NCI-H82 treated with DMSO at 0.1 percent for 48 hours (cell line): ENCODE data around the gene TMBIM6.
"Not testable (repeated sequence)": the region's sequence is repeated elsewhere in the genome, so short reads cannot be mapped to it uniquely, and the experiment has no call there.

ENCODE experiments used
- DNase-seq: peaks from one replicate; lab custom pipeline; 2025; ENCODE audit not compliant: unreplicated experiment; lab: John Stamatoyannopoulos, UW

TMBIM6 gene, protein sequence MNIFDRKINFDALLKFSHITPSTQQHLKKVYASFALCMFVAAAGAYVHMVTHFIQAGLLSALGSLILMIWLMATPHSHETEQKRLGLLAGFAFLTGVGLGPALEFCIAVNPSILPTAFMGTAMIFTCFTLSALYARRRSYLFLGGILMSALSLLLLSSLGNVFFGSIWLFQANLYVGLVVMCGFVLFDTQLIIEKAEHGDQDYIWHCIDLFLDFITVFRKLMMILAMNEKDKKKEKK

DNA sequence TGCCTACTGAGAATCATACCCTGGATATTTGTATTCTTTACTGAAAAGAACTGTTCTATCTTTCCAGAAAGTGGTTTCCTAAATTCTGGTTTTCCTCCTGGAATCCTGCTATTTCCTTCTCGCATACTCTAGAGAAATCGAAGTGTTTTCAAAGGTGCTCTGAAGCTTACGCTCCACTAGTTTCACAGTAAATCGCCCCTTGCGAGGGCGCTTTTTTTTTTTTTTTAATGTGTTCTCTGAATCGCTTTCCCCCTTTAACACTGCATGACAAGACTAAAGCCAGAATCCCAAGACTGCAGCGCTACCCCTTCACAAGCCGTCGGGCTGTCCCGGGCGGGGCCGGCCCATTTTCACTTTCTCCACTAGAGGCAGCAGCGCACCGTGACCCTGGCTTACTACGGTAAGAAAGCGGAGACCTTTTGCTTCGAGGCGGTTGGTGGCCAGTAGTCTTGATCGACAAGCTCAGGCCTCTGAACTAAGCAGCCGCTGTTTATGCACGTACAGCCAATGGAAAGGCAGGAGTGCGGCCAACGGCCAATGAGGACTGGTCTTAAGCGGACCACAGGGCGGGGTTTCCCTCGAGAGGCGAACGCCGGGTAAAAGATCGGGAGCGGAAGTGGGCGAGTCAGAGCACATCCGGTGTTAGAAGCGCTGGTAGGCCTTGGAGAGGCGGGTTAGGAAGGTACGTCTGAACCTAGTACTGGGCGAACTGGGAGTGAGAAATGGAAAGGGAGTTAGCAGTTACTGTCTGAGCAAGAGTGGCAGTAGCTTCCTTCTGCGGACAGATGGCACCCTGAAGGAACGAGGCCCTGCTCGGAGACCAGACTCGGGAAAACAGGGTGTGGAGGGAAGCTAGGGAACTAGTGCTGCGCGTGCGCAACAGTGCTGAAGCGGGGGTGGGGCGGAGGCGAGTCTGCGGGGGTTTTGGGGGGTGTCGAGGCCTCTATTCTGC, at the start of gene TMBIM6:
Gene TMBIM6 (plus strand): TSS at position 628 of the 952 bp plus-strand sequence. CDS start 10,937 bp downstream, outside the sequence.
- DNase-seq, result peak; percentile 100

DNA sequence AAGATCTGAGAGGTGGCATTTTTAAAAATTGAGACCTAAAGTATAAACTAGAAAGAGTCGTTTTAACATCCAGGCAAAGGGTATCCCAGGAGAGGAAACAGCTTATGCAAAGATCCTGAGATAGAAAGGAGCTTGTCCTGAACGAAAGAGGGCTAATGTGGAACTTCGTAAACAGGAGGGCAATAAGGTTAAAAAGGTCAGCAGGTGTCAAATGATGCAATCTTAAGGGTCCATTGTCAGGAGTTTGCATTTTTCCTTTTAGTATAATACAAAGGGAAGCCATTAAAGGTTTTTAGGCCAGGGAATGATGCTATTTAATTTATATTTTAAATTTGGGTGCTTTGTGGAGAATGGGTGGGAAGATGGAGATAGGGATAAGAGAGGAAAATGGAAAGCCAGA, 48.5 kb upstream of the TMBIM6 start:
- DNase-seq, result no peak

DNA sequence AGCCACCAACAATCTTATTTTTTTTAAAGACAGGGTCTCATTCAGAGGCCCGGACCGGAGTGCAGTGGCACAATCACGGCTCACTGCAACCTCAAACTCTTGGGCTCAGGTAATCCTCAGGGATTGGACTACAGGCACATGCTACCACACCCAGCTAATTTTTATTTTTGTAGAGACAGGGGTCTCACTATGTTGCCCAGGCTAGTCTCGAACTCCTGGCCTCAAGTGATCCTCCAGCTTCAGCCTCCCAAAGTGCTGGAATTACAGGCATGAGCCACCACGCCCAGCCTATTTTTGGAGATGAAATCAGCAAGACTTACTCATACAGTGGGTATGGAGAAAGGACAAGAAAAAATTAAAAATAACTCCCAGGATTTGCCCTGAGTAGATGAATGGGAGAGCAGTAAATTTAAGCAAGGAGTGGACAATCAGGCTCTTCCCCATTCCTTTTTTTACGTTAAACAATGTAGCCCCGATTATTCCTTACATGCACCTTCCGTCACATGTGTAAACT, 47.4 kb upstream of the TMBIM6 start:
- DNase-seq, result no peak

DNA sequence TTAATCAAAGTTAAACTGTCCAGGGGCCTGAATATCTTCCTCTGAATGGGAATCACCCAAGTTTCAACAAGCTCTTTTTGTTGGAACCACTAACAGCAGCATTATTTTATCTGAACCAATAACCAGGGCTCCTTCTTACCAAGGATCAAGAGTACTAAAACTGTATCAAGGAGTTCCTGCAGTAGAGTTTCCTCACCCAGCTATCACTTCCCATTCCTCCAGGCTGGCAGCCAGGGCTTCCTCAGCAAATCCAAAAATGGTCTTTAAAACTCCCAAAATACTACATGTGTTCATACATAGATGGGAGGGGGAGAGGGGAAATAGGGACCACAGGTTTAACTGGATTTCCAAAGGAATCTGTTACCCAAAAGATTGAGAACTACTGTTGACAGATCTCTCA, 44.6 kb upstream of the TMBIM6 start:
- DNase-seq, result no peak

DNA sequence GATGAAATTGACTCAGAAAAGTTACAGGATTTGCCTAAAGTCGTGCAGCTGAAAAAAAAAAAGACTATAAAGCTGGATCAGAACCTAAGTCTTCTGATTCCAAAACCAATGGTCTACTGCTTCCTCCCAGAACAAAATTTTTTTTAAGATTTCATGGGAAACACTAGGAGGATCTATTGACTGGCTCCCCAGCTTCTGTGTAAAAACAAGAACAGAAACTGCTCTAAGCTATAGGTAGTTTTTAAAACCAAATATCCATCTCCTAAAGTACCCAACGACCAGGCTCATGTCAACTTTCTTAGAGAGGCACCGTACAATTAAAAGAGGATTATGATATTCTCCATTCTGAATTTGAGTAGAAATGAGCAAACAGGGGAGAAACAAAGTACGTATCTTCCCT, 43.5 kb upstream of the TMBIM6 start:
- DNase-seq, result no peak

DNA sequence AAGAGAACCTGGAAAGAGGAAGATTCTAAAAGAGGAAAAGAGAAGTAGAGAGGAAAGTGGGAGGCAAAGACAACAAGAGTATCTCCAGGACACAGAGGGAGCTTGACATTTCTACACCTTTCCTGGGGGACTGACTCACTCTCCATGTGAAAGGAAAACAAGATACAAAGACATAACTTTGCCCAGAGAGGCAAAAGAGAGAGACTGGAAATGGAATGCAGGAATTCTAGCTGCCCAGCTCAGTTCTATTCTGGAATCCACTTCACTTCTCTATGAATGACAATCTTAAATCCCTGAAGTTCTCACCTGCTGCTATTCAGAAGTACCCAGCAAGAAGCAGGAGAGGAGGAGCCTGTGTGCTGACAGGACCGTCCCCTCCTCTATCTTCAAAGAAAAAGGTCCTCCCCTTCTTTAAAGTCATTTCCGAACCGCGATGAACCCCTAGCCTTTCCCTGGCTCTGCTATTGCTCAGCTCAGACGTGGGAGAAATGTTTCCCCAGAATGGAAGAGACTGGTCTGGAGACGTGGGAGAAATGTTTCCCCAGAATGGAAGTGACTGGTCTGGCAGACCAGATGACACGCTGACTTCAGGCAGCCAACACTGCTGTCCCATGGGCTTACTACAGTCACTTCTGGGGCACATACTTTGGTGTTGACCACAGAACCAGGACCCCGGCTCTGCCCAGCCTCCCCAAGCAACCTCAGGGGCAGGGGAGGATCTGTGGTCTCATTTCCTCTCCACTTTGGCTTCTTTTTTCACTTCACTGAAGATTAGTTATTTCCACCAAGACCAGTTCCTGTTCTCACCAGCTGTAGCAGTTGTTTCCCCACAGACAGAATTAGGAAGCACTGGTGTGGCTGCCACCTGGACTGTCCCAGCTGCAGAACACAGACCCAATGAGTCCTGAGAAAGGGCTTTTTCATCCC, 42.5 kb upstream of the TMBIM6 start:
- no peak for DNase-seq

DNA sequence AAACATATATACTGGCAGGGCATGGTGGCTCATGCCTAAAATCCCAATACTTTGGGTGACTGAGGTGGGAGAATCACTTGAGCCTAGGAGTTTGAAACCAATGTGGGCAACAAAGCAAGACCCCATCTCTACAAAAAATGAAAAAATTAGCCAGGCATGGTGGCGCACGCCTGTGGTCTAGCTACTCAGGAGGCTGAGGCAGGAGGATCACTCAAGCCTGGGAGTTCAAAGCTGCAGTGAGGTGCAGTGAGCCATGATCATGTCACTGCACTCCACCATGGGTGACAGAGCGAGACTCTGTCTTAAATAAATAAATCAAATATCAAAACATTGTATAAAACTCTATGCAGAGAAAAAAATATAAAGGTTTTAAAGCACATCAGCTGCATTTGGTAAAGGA, 39.3 kb upstream of the TMBIM6 start:
- DNase-seq, result no peak

DNA sequence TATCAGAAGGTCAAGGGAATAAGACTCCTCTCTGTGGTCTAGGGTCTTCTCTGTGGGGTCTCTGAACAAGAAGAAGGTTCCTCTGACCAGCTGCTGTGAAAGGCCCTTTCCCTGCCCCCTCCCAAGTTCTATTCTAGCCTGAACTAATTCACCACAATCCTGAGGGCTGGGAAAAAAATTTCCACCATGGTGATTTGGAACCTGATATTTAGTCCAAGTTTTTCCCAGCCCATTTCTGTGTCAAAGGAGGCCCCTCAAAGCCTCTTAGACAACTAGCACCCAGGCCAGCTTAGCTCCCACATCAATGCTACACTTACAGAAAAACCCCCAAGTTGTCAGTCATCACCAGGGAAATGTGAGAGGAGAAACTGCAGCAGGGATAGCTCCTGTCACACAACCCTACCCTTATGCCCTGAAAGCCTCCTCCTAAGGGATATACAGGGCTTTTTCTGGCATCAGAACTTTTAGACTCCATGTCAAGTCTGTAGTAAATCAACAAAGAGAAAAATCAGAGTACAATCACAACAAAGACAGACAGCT, 38.6 kb upstream of the TMBIM6 start:
- no peak for DNase-seq

DNA sequence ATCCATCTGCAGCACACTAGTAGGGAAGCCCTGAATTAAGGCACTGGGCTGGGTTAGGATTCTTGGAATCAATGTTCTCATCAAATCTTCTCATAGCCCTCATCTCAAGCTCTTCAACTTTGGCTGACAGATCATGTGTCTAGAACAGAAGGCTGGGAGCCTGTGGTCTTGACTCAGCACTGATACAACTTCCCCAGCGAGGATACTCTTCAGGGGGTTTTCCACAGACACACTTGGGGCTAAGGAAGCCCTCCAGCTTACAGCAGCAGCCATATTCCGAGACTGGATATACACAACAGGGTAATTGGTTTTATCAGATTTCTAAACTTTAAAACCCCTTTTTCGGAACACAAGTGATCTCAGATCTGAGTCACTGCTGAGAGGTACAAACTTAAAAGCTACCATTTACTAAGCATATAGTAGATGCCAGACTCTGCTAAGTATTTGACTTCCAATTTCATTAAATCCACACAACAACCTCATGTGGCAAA, 37.7 kb upstream of the TMBIM6 start:
- DNase-seq, result peak; percentile 43

DNA sequence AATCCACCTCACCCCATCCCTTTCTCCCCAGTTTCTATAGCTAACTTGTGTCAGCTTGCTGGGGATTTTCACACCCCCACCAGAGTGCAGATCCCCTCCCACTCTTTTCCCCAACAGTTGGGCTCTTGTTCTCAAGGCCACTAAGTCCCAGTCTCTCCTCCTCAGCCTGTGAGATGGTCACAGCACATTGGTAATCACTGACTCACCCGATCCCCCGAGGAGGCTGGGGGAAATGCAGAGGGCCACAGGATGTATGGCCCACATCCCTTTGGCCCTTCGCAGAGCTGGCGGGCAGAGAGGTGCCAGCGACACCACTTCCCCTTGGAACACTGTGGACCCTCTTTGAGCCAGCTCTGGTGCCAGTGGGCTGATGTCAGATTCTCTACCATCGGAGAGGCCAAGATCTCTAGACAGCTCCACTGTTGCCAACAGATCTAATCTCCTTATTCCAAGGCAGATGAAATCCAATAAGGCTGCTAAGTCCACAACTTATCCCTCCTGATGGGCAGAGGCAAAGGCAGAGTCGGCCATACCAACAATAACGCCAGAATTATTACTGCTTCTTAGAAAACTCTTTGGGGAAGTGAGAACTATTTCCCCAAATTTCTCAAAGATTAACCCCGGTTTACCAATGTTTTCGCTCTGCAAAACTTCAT, 35.8 kb upstream of the TMBIM6 start:
- DNase-seq, result peak; percentile 85

DNA sequence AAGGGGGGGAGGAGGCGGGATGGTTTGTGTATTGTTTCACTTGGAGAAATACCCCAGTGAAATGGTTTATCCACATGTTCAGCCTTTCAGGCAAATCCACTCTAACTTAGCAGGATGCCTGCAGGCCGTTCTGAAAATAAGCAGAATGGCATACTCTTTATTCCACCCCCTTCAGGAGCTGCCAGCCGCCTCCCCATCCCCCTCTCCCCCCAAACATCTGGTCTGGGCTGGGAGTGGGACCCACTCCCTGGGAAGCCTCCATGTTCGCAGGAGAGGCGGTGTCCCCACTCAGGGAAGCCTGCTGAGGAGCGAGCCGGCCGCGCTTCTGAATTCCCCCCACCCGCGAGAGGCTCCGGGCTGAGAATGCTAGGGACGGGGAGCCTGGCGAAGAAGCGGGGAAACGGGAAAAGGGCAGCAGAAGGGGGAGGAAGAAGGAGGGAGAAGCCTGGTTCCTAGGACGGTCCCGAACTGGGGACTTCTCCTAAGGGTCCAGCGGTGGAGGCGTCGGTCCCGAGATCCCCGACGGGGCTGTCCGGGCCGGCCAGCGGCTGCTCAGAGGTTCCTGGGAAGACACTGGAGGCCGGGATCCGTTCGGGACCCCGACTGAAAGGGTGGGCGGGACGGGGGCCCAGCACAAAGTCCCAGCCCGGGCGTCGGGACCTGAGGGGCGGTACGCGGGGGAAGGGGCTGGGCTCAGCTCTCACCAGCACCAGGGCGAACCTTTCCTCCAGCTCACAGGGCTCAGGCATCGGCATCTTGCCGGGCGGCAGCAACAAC, 34.8 kb upstream of the TMBIM6 start:
- DNase-seq, result no peak

DNA sequence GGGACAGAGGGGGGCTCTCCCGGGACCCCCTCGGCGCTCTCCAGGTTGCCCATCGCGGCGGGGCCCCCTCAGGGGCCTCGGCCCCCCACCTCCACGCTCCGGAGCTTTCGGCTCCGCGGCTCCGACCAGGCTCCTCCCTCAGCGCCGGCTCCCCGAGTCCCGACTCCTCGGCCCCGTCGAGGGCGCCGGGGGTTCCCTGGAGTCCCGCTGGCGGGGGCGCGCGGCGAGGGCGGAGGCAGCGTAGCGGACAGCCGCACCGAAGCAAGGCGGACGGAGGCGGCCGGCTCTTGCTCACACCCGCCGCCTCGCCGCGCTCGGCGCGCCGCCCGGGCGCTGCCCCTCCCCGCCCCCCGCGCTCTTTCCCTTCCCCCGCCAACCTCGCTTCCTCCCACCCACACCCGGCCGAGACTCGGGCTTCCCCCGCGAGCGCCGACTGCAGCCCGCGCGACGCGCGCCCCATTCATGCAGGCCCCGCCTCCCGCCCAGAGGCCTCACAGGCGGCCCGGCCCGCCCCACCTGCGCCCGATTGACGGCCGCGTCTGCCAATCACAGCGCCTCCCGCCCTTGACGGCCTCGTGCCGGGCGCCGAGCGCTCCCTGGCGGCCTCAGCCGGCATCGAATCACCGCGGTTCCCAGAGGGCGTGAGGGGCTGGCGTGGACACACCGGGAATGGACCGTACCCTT, 34.1 kb upstream of the TMBIM6 start, which contains the start of gene FMNL3:
Gene FMNL3 (minus strand): TSS at position 278 of the 684 bp plus-strand sequence. CDS start 225 bp downstream, at position 53.
- DNase-seq, result peak; percentile 71

DNA sequence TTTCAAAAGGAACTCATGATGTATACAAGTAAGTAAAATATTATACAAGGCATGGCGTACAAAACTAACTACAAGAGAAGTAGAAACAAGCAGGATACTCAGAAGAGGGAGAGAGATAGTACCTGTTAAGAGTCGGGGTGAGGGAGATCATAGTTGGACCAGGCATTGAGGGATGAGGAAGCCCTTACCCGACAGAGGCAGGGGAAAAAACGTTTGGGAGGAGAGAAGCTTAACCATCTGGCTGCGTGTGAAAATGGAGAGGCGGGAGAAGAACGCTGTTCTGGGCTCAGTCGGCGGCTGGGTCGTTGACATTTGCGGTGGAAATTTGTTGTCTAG, 33.6 kb upstream of the TMBIM6 start:
- DNase-seq, result no peak

DNA sequence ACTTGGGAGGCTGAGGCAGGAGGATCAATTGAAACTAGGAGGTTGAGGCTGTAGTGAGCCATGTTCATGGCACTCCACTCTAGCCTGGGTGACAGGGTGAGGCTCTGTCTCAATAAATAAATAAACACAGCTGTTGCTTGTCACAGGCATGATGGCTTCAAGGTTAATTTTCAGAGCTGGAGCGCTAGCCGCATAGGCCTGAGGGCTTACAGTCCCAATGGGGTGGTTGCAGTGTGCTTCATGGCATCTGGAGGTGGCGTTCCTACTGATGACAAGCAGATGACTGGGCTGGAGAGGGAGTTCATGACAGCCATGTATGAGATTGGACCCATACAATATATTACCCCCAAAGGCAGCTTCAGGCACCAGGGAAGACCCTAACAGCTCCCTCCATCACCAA, 32.5 kb upstream of the TMBIM6 start:
- DNase-seq, result no peak

DNA sequence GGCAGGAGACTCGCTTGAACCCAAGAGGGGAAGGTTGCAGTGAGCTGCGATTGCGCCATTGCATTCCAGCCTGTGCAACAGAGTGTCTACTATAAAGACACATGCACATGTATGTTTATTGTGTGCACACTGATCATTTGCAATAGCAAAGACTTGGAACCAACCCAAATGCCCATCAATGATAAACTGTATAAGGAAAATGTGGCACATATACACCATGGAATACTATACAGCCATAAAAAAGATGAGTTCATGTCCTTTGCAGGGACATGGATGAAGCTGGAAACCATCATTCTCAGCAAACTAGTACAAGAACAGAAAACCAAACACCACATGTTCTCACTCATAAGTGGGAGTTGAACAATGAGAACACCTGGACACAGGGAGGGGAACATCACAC, 27.4 kb upstream of the TMBIM6 start:
- not testable (repeated sequence) for DNase-seq

DNA sequence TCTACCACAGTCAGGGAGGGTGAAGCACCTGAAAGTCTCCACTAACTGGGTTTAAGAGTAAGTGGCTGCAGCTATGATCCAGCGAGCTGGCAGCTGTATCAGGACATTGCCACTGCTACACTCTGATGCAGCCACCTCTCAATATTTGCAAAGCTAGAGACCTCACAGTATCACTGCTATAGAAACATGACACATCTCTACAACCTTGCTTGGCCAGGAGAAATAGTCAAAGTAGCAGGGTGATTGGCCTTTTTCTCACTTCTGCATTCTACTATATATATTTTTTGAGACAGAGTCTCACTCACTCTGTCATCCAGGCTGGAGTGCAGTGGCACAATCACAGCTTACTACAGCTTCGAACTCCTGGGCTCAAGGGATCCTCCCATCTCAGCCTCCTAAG, 24.8 kb upstream of the TMBIM6 start:
- DNase-seq, result no peak

DNA sequence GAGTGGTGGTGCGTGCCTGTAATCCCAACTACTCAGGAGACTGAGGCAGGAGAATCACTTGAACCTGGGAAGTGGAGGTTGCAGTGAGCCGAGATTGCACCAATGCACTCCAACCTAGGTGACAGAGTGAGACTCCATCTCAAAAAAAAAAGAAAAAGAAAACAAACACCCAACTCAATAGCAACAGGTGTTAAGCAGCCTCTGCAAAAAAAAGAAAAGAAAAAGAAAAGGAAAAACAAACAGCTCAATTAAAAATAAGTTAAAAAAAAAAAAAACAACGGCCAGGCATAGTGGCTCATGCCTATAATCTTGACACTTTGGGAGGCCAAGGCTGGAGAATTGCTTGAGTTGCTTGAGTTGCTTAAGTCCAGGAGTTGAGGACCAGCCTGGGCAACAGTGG, 23.6 kb upstream of the TMBIM6 start:
- not testable (repeated sequence) for DNase-seq

DNA sequence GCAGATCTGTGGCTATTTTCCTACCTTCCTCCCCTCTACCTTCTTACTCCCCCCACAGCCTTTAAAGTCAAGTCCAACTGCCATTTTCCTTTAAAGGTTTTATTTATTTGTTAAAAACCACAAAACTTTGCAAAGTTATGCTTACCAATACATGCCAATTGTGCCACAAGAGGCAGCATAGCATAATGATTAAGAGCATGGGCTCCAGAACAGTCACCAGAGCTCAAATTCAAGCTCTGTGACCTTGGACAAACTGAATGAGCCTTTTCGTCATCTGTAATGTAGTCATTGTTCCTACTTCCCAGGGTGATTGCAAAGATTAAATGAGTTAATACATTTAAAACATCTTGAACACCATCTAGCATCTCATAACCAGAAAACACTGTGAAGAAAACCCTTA, 21.1 kb upstream of the TMBIM6 start:
- no peak for DNase-seq

DNA sequence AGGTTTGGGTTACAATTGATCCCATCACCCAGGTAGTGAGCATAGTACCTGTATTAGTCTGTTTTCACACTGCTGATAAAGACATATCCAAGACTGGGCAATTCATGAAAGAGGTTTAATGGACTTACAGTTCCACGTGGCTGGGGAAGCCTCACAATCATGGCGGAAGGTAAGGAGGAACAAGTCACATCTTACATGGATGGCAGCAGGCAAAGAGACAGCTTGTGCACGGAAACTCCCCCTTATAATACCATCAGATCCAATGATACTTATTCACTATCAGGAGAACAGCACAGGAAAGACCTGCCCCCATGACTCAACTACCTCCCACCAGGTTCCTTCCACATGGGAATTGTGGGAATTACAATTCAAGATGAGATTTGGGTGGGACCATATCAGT, 20.0 kb upstream of the TMBIM6 start:
- not testable (repeated sequence) for DNase-seq
